ENCODE data around the gene GALNT10.

Gene GALNT10

DNA sequence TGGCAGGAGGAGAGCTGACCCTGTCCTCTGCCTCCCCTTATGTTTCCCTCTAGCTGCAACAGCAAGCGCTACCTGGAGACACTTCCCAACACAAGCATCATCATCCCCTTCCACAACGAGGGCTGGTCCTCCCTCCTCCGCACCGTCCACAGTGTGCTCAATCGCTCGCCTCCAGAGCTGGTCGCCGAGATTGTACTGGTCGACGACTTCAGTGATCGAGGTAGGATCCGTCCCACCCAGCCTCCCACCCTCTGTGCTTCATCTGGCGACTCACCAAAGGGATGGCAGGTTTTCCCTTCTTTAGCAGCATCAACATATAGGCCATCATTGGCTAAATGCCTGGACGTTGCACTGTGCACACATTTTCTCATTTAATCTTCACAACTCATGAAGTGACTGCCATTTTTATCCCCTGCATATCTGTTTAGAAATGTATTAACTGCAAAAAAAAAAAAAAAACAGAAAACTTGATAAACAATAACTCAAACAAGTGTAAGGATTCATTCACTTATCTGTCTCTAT is 139.0 kb downstream of the GALNT10 start:
- no peak overlapping the region for H3K4me3 ChIP-seq (ENCODE audit: low read depth, low read length)
- H3K27ac ChIP-seq (ENCODE audit: low read depth, low read length) = no peak overlapping the region
- no peak overlapping the region for H3K9ac ChIP-seq (ENCODE audit: low read depth, low read length)
- no peaks in the 10 kb centered on the region for H3K36me3 ChIP-seq (ENCODE audit: control insufficient read depth, insufficient read depth, low read length)
- H3K9me3 ChIP-seq (ENCODE audit: control insufficient read depth, insufficient read depth, low read length) = no peaks in the 10 kb centered on the region
- no peaks in the 10 kb centered on the region for H3K4me1 ChIP-seq (ENCODE audit: control insufficient read depth, insufficient read depth, low read length)
- H3K27me3 ChIP-seq (ENCODE audit: control insufficient read depth, insufficient read depth, low read length) = no peaks in the 10 kb centered on the region

DNA sequence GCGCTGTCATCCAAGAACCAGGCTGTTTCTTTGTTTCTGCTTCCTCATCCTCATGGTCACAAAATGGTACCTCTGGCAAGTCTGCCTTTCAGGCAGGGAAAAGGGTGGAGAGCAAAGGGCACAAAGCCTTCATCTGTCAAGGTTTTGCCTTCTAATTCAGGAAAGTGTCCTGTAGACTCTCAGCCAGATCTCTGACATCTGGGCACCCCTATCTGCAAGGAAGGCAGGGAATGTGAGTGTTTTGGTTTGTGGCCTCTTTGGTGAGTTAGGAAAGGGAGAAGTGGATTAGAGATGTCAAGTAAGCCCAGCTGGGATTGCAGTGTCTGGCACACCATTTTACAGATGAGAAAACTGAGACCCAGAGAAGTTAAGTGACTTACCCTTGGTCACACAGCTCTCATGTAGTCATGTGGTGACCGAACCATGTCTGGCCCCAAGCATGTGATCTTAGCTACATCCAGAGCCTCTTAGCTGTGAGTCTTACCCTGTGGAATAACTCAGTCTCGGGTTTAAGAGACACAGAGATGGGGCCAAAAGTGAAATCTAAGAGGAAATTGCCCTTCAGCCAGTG is 139.6 kb downstream of the GALNT10 start:
- Histone ChIP-seq H3K27me3 (ENCODE audit: control insufficient read depth, insufficient read depth, low read length) (no peaks in the 10 kb centered on the region), H3K4me1 (ENCODE audit: control insufficient read depth, insufficient read depth, low read length) (no peaks in the 10 kb centered on the region), H3K27ac (ENCODE audit: low read depth, low read length) (no peak overlapping the region), H3K9me3 (ENCODE audit: control insufficient read depth, insufficient read depth, low read length) (no peaks in the 10 kb centered on the region), H3K9ac (ENCODE audit: low read depth, low read length) (no peak overlapping the region), H3K4me3 (ENCODE audit: low read depth, low read length) (no peak overlapping the region), H3K36me3 (ENCODE audit: control insufficient read depth, insufficient read depth, low read length) (no peaks in the 10 kb centered on the region)

DNA sequence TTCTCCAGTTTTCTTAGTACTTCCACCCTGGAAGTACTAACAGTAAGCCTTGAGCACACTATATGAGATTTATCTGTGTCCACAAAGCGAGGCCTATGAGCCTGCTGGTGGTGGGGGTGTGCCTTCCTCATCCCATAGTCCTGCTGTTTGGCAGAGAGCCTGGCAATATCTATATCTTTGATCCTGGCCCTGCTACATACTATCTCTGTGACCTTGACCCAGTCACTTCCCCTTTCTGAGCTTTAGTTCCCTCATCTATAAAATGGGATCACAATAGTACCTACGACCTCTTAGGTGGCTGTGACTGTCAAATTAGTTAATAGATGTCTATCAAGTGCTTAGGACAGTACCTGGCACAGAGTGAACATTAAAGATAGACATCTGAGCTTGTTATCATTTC is 140.7 kb downstream of the GALNT10 start:
- Histone ChIP-seq H3K4me3 (ENCODE audit: low read depth, low read length) (no peak overlapping the region), H3K9me3 (ENCODE audit: control insufficient read depth, insufficient read depth, low read length) (no peaks in the 10 kb centered on the region), H3K36me3 (ENCODE audit: control insufficient read depth, insufficient read depth, low read length) (no peaks in the 10 kb centered on the region), H3K9ac (ENCODE audit: low read depth, low read length) (no peak overlapping the region), H3K4me1 (ENCODE audit: control insufficient read depth, insufficient read depth, low read length) (no peaks in the 10 kb centered on the region), H3K27ac (ENCODE audit: low read depth, low read length) (no peak overlapping the region), H3K27me3 (ENCODE audit: control insufficient read depth, insufficient read depth, low read length) (no peaks in the 10 kb centered on the region)

DNA sequence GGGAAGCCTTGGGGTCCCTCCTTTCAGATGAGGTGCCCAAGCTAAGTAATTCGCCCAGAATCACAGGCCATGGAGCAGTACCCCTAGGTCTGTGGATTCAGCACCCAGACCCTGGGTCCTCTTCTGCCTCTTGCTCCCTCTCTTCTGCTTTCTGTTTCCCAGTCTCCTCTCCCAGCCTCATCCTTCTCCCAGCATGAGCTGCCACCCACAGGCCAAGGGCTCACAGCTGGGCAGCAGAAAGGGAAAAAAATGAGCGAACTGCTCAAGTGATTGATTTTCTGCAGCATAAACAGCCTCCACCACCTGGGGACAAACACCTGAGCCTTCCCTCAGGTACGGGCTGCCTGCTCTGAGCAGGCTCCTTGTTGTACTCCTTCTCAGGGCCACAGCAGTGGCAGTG is 141.4 kb downstream of the GALNT10 start:
- Histone ChIP-seq H3K9me3 (ENCODE audit: control insufficient read depth, insufficient read depth, low read length) (no peaks in the 10 kb centered on the region), H3K4me3 (ENCODE audit: low read depth, low read length) (no peak overlapping the region), H3K4me1 (ENCODE audit: control insufficient read depth, insufficient read depth, low read length) (no peaks in the 10 kb centered on the region), H3K36me3 (ENCODE audit: control insufficient read depth, insufficient read depth, low read length) (no peaks in the 10 kb centered on the region), H3K9ac (ENCODE audit: low read depth, low read length) (no peak overlapping the region), H3K27me3 (ENCODE audit: control insufficient read depth, insufficient read depth, low read length) (no peaks in the 10 kb centered on the region), H3K27ac (ENCODE audit: low read depth, low read length) (no peak overlapping the region)

DNA sequence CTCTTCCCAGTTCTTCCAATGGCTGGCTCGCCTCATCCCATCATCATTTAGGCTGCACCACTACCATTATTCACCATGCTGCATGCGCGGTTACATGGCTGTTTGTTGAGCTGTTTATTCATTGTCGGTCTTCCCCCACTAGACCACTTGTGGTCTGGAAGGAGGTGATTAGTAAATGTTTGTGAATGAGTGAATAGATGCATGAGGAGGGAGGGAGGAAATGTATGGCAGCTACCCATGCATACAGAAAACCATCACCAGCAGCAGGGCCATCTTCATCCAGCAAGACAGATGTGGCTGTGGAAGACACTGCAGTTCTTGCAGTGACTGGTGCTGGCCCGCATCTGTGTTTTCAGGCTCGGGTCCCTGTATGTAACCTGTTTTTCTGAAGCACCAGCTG is 141.9 kb downstream of the GALNT10 start:
- H3K9ac ChIP-seq (ENCODE audit: low read depth, low read length) = no peak overlapping the region
- H3K27me3 ChIP-seq (ENCODE audit: control insufficient read depth, insufficient read depth, low read length) = no peaks in the 10 kb centered on the region
- no peaks in the 10 kb centered on the region for H3K36me3 ChIP-seq (ENCODE audit: control insufficient read depth, insufficient read depth, low read length)
- no peaks in the 10 kb centered on the region for H3K4me1 ChIP-seq (ENCODE audit: control insufficient read depth, insufficient read depth, low read length)
- no peak overlapping the region for H3K4me3 ChIP-seq (ENCODE audit: low read depth, low read length)
- H3K27ac ChIP-seq (ENCODE audit: low read depth, low read length) = no peak overlapping the region
- no peaks in the 10 kb centered on the region for H3K9me3 ChIP-seq (ENCODE audit: control insufficient read depth, insufficient read depth, low read length)

DNA sequence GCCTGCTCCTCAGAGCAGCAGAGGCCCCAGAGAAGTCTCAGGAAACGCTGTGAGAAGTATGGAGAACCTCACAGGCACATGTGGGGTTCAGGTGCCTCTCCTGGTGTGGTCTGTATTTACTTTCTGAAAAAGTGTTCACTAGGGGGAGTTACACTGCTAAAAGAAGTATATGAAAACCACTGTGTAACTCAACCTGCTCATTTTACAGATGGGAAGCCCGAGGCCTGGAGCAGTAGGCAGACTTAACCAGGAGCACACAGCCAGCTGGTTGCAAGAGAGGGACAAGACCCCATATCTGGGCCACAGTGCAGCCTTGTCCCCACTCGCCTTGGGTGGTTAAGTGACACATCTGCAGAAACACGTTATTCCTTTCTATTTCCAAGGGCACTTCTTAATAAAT is 142.5 kb downstream of the GALNT10 start:
- Histone ChIP-seq H3K9me3 (ENCODE audit: control insufficient read depth, insufficient read depth, low read length) (no peaks in the 10 kb centered on the region), H3K36me3 (ENCODE audit: control insufficient read depth, insufficient read depth, low read length) (no peaks in the 10 kb centered on the region), H3K27me3 (ENCODE audit: control insufficient read depth, insufficient read depth, low read length) (no peaks in the 10 kb centered on the region), H3K4me1 (ENCODE audit: control insufficient read depth, insufficient read depth, low read length) (no peaks in the 10 kb centered on the region), H3K9ac (ENCODE audit: low read depth, low read length) (no peak overlapping the region), H3K4me3 (ENCODE audit: low read depth, low read length) (no peak overlapping the region), H3K27ac (ENCODE audit: low read depth, low read length) (no peak overlapping the region)

DNA sequence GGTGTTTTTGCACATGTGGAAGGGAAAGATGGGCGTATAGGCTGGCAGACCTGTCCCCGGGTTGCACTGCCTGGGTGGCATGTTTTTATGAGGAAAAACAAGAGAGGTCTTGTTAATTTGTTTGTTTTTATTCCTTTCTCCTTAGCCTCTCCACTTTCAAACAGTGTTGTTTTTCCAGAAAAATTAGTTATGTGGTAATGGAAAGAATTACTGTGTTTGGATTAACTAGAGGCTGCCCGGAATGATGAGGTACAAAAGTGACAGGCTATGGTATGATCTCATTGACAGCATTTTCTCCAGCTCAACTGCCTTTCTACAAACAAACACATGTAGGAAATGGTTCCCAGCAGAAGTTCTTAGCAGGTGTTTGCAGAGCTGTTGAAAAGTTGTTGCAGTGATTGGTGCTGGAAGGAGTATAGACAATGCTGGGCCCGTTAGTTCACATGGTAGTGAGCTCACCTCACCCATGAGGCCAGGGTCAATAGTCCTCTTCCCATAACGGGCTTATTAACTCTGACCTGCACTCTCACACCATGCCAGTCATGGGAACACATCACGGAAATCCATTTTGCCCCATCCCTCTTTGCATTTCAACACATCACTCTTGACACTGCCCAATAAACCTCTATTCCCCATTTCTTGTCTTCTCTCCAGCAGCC is 144.0 kb downstream of the GALNT10 start:
- no peak overlapping the region for H3K27ac ChIP-seq (ENCODE audit: low read depth, low read length)
- no peaks in the 10 kb centered on the region for H3K4me1 ChIP-seq (ENCODE audit: control insufficient read depth, insufficient read depth, low read length)
- no peaks in the 10 kb centered on the region for H3K9me3 ChIP-seq (ENCODE audit: control insufficient read depth, insufficient read depth, low read length)
- H3K4me3 ChIP-seq (ENCODE audit: low read depth, low read length) = no peak overlapping the region
- H3K9ac ChIP-seq (ENCODE audit: low read depth, low read length) = no peak overlapping the region
- no peaks in the 10 kb centered on the region for H3K27me3 ChIP-seq (ENCODE audit: control insufficient read depth, insufficient read depth, low read length)
- H3K36me3 ChIP-seq (ENCODE audit: control insufficient read depth, insufficient read depth, low read length) = no peaks in the 10 kb centered on the region

DNA sequence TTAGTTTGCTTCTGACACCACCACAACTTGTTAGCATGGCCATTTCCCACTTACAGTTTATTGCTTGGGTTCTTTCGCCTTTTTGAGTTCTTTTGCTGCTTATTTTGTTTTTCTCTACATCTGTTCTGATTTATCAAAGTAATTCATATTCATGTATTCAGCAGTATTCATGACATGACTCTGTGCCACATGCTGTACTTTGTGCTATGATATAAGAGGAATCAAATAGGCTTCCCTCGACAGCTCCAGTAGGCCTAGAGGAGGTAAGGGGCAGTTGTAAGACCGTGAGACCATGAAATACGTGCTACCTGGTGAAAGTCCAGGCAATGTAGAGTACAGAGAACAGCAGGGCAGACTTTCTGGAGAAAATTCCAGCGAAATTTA is 144.5 kb downstream of the GALNT10 start:
- Histone ChIP-seq H3K27me3 (ENCODE audit: control insufficient read depth, insufficient read depth, low read length) (no peaks in the 10 kb centered on the region), H3K9me3 (ENCODE audit: control insufficient read depth, insufficient read depth, low read length) (no peaks in the 10 kb centered on the region), H3K27ac (ENCODE audit: low read depth, low read length) (no peak overlapping the region), H3K9ac (ENCODE audit: low read depth, low read length) (no peak overlapping the region), H3K4me1 (ENCODE audit: control insufficient read depth, insufficient read depth, low read length) (no peaks in the 10 kb centered on the region), H3K36me3 (ENCODE audit: control insufficient read depth, insufficient read depth, low read length) (no peaks in the 10 kb centered on the region), H3K4me3 (ENCODE audit: low read depth, low read length) (no peak overlapping the region)

DNA sequence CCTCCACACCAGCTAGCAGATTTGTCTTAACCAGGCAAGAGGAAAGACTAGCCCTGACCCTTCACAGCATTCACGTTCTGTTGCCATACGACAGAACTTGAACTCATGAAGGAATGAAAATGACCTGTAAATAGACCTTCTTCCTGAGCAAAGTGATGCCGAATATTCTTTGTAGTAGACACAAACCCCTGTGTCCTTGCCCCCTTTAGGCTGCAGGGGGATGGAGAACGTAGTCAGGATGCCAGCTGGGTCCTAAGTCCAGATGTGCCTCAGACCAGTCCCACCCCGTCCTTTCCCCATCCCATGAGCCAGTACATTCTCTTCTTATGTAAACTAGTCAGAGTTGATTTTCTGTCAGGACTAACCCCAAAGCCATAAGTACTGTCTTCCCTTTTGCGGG is 151.1 kb downstream of the GALNT10 start:
- no peak overlapping the region for H3K4me3 ChIP-seq (ENCODE audit: low read depth, low read length)
- no peaks in the 10 kb centered on the region for H3K4me1 ChIP-seq (ENCODE audit: control insufficient read depth, insufficient read depth, low read length)
- no peak overlapping the region for H3K27ac ChIP-seq (ENCODE audit: low read depth, low read length)
- H3K9ac ChIP-seq (ENCODE audit: low read depth, low read length) = no peak overlapping the region
- no peaks in the 10 kb centered on the region for H3K36me3 ChIP-seq (ENCODE audit: control insufficient read depth, insufficient read depth, low read length)
- no peaks in the 10 kb centered on the region for H3K9me3 ChIP-seq (ENCODE audit: control insufficient read depth, insufficient read depth, low read length)
- H3K27me3 ChIP-seq (ENCODE audit: control insufficient read depth, insufficient read depth, low read length) = no peaks in the 10 kb centered on the region

DNA sequence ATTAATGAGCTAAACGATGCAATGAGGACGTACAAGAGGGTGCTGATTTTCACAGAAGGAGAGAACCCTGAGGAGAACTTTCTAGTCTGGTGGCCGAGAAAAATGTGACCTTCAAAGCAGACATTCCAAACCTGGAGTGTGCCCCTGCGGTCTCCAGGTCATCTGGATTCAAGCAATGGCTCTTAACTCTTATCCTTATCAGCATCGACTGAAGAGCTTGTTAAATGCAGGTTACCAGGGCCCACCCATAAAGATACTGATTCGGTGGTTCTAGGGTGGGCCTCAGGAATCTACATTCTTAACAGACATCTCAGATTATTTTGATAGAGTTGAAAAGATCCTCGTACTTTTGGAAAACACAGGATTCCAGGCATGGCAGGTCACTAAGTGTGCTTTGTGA is 151.7 kb downstream of the GALNT10 start:
- H3K4me3 ChIP-seq (ENCODE audit: low read depth, low read length) = no peak overlapping the region

DNA sequence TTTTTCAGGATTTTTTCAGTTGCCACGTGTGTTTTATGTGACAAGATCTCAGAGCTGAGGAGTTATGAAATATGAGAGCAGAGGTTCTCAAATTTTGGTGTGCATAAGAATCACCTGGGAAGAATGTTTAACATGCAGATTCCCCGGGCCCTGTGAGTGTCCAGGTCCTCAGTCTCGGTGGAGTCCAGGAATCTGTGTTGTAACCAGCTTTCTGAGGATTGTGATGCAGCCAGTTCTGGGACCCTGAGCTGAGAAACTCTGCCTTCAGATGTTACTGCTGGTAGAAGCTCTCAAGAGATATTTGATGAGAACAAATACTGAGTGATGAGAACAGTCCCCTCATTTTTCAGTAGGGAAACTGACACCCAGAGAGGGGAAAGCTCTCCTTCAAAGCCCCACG is 152.4 kb downstream of the GALNT10 start:
- Histone ChIP-seq H3K36me3 (ENCODE audit: control insufficient read depth, insufficient read depth, low read length) (no peaks in the 10 kb centered on the region), H3K9ac (ENCODE audit: low read depth, low read length) (no peak overlapping the region), H3K27ac (ENCODE audit: low read depth, low read length) (no peak overlapping the region), H3K4me1 (ENCODE audit: control insufficient read depth, insufficient read depth, low read length) (no peaks in the 10 kb centered on the region), H3K4me3 (ENCODE audit: low read depth, low read length) (no peak overlapping the region), H3K9me3 (ENCODE audit: control insufficient read depth, insufficient read depth, low read length) (no peaks in the 10 kb centered on the region), H3K27me3 (ENCODE audit: control insufficient read depth, insufficient read depth, low read length) (no peaks in the 10 kb centered on the region)

More for the DNA sequence above, 151.7 kb downstream of the GALNT10 start:
- Histone ChIP-seq H3K9ac (ENCODE audit: low read depth, low read length) (no peak overlapping the region), H3K4me1 (ENCODE audit: control insufficient read depth, insufficient read depth, low read length) (no peaks in the 10 kb centered on the region), H3K27me3 (ENCODE audit: control insufficient read depth, insufficient read depth, low read length) (no peaks in the 10 kb centered on the region), H3K36me3 (ENCODE audit: control insufficient read depth, insufficient read depth, low read length) (no peaks in the 10 kb centered on the region), H3K27ac (ENCODE audit: low read depth, low read length) (no peak overlapping the region), H3K9me3 (ENCODE audit: control insufficient read depth, insufficient read depth, low read length) (no peaks in the 10 kb centered on the region)
